ENCODE data around the gene EVI5L.
A peak's percentile ranks its signal among the peaks of the same experiment; 100 is the strongest.

EVI5L gene

DNA sequence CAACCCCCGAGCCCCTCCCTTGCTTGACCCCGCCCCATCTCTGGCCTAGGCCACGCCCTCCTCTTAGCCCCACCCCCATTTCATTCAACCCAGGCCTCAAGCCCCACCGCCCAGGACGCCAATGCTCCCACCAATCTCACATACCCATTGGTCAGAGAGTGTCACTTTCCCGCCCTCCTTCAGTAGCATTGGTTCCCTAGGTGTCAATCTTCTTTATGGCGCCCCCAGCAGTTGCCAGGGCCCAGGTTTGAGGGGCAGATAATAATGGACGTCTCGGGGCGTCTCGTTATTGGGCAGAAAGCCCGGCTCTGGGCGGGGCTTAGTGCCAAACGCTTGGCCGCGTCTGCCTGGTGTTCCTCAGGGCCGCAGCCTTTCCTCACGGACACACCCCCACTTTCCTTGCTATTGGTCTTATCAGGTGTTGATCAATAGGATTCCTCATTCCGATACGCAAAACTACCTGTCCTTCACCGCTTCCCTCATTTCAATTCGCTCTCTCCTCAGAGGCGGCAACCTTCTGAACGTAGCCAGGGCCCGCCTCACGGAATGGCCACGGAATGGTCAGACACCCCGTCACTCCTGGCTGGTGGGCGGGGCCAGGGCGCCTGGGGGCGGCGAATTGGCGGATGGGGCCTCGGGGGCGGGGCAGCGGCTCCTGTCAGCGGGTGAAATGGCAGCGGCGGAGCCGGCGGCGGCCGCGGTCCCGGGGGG, at the start of gene EVI5L:
EVI5L (plus strand) TSS at position 658 of the 711 bp plus-strand sequence. CDS start 16,325 bp downstream, outside the sequence.
- in situ Hi-C loops (cut with HindIII; ENCODE audit: low sequenced_read_pairs) = no loop called here
- peak; percentile 100 for DNase-seq (ENCODE audit: low read depth, low spot score)
- peak within 1 kb of the TSS; percentile 63 for H3K4me3 ChIP-seq (ENCODE audit: low read depth, low read length)
- TF ChIP-seq, protein P1, sequence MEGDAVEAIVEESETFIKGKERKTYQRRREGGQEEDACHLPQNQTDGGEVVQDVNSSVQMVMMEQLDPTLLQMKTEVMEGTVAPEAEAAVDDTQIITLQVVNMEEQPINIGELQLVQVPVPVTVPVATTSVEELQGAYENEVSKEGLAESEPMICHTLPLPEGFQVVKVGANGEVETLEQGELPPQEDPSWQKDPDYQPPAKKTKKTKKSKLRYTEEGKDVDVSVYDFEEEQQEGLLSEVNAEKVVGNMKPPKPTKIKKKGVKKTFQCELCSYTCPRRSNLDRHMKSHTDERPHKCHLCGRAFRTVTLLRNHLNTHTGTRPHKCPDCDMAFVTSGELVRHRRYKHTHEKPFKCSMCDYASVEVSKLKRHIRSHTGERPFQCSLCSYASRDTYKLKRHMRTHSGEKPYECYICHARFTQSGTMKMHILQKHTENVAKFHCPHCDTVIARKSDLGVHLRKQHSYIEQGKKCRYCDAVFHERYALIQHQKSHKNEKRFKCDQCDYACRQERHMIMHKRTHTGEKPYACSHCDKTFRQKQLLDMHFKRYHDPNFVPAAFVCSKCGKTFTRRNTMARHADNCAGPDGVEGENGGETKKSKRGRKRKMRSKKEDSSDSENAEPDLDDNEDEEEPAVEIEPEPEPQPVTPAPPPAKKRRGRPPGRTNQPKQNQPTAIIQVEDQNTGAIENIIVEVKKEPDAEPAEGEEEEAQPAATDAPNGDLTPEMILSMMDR (IDR thresholded peaks at IDR 0.05; ENCODE audit: low read depth, low read length) = no peak

- no peak overlapping the region for H3K4me3 ChIP-seq (ENCODE audit: low read depth, low read length)
- no peak for DNase-seq (ENCODE audit: low read depth, low spot score)
- in situ Hi-C loops (cut with HindIII; ENCODE audit: low sequenced_read_pairs) = no loop called here
- TF ChIP-seq, protein P1 (IDR thresholded peaks at IDR 0.05; ENCODE audit: low read depth, low read length) = no peak
Measured at GRCh38 chr19:7781157-7781556, 48.9 kb upstream of the EVI5L start.

DNA sequence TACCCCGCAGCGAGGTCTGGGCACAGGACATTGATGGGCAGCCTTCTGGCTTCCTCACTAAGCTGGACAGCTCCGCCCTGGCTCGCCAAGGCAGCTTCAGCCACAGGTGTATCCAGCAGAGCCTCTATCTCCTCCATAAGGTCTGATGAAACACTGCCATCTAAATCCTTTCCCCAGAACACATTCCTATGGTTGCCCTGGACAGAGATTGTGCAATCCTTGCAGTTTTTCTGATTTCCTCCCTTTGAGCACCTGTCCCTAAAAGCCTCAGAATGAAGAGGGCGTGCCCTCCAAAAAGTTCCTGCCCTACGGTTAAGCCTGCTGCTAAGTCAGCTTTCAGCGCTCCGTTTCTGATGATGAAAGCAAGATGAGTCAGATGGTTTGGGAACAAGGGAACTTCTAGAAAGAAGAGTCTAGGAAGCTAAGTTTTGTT, 46.0 kb upstream of the EVI5L start:
- DNase-seq (ENCODE audit: low read depth, low spot score) = peak; percentile 6

DNA sequence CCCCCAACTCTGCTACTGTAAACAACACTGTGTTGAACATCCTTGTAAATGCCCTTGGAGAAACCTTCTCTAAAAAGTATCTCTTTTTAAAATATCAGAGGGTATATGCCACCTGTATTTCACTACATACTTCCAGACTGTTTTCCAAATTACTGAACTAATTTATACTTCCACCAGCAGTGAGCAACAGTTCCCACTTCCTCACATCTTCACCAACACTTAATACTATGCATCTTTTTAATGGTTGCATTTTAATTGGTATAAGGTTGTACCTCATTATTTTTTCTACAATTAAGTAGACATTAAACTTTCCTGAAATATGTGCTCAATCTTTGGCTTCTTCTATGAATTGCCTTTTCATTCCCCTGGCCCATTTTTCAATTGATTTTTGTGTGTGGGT, 45.2 kb upstream of the EVI5L start:
- DNase-seq (ENCODE audit: low read depth, low spot score) = no peak
- TF ChIP-seq, protein P1 (IDR thresholded peaks at IDR 0.05; ENCODE audit: low read depth, low read length) = no peak

More for the DNA sequence above, 46.0 kb upstream of the EVI5L start:
- in situ Hi-C loops (cut with HindIII; ENCODE audit: low sequenced_read_pairs) = no loop called here
- TF ChIP-seq, protein P1 (IDR thresholded peaks at IDR 0.05; ENCODE audit: low read depth, low read length) = no peak
- no peak overlapping the region for H3K4me3 ChIP-seq (ENCODE audit: low read depth, low read length)

DNA sequence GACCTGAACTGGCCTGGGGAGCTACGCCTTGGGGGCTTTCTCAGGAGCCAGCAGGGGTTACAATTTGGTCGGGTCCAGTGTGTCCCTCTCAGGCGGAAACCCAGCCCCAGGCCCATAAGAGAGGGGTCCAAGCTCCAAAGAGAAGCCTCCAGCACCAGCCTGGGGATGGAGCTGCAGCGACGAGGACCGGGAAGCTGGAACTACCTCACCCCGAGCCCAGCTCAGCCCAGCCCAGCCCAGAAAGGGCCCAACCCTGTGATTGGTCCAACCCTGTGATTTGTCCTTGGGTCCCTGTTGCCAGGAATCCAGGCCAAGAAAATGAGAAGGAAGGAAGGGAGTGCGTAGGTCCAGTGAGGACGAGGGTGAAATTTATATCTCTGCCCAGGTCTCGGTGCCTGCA, 42.9 kb upstream of the EVI5L start:
- no peak for DNase-seq (ENCODE audit: low read depth, low spot score)
- no peak overlapping the region for H3K4me3 ChIP-seq (ENCODE audit: low read depth, low read length)
- TF ChIP-seq, protein P1 (IDR thresholded peaks at IDR 0.05; ENCODE audit: low read depth, low read length) = no peak
- in situ Hi-C loops (cut with HindIII; ENCODE audit: low sequenced_read_pairs) = no loop called here

More for the DNA sequence above, 45.2 kb upstream of the EVI5L start:
- H3K4me3 ChIP-seq (ENCODE audit: low read depth, low read length) = no peak overlapping the region
- in situ Hi-C loops (cut with HindIII; ENCODE audit: low sequenced_read_pairs) = no loop called here

DNA sequence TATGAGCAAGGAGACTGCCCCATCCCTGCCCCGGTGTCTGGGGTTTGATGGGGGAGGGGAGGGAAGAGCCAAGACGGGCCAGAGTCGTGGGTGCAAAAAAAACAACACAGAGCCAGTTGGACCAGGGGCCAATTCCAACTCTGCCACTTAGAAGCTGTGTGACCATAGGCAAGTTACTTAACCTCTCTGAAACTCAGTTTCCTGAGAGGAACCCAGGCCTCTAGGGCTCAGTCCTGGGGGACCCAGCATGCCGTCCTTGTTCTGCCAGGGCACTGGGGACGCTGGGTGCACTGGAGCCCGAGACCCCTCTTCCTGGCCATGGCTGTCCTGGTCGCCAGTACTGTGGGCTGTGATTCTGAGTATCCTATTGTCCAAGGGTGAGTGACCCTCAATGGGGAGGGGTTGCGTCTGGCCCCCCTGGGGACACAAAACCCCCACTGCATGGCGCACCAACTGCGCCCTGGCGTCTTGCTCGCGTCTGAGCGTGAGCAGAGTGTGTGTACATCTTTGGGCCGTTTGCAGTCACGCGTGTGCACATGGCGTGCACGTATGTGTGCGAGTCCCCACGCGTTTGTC, 42.3 kb upstream of the EVI5L start:
- in situ Hi-C loops (cut with HindIII; ENCODE audit: low sequenced_read_pairs) = no loop called here
- no peak for DNase-seq (ENCODE audit: low read depth, low spot score)

More for the DNA sequence above, 42.3 kb upstream of the EVI5L start:
- TF ChIP-seq, protein P1 (IDR thresholded peaks at IDR 0.05; ENCODE audit: low read depth, low read length) = no peak
- H3K4me3 ChIP-seq (ENCODE audit: low read depth, low read length) = no peak overlapping the region
